ENCODE results near the gene LIMK2. TPM values are rescaled to one million over a fixed set of nuclear protein-coding genes. Genes with fewer than 3 reads are reported as not detected.
A peak's percentile ranks its signal among the peaks of the same experiment; 100 is the strongest.
"Not testable (repeated sequence)": the region's sequence is repeated elsewhere in the genome, so short reads cannot be mapped to it uniquely, and the experiment has no call there.

LIMK2 gene
- total RNA-seq, 1 experiment from 2014 or later, result 24.2 TPM

- Histone ChIP-seq H3K27me3 (ENCODE audit: control insufficient read depth, insufficient read depth, low read length) (no peaks in the 10 kb centered on the region), H3K36me3 (replicated peaks; ENCODE audit: control insufficient read depth, insufficient read depth, low read length) (no peaks in the 10 kb centered on the region; the same call in 1 of the 2 replicates), H3K4me3 (ENCODE audit: insufficient read depth, low read depth, low read length) (no peak overlapping the region)
- peak; percentile 64 for DNase-seq
Observed at GRCh38 chr22:31244046-31244942, 32.2 kb downstream of the LIMK2 start.

GRCh38 chr22:31244943-31245451 lies 32.9 kb downstream of the LIMK2 start:
- H3K4me3 ChIP-seq (ENCODE audit: insufficient read depth, low read depth, low read length), result no peak overlapping the region
- H3K27me3 ChIP-seq (ENCODE audit: control insufficient read depth, insufficient read depth, low read length), result no peaks in the 10 kb centered on the region
- no peaks in the 10 kb centered on the region; the same call in 1 of the 2 replicates for H3K36me3 ChIP-seq (replicated peaks; ENCODE audit: control insufficient read depth, insufficient read depth, low read length)
- DNase-seq, result no peak

- not testable (repeated sequence) for H3K4me3 ChIP-seq (ENCODE audit: insufficient read depth, low read depth, low read length); H3K36me3 ChIP-seq (replicated peaks; ENCODE audit: control insufficient read depth, insufficient read depth, low read length); H3K27me3 ChIP-seq (ENCODE audit: control insufficient read depth, insufficient read depth, low read length); DNase-seq
Observed at GRCh38 chr22:31245998-31246397, 33.9 kb downstream of the LIMK2 start.

- H3K4me3 ChIP-seq (ENCODE audit: insufficient read depth, low read depth, low read length), result no peak overlapping the region
- no peaks in the 10 kb centered on the region; the same call in none of the 2 replicates for H3K36me3 ChIP-seq (replicated peaks; ENCODE audit: control insufficient read depth, insufficient read depth, low read length)
- H3K27me3 ChIP-seq (ENCODE audit: control insufficient read depth, insufficient read depth, low read length), result no peaks in the 10 kb centered on the region
- no peak for DNase-seq
Observed at GRCh38 chr22:31246687-31247086, 34.6 kb downstream of the LIMK2 start.

GRCh38 chr22:31247726-31248125 lies 35.6 kb downstream of the LIMK2 start:
- DNase-seq, result peak; percentile 52
- Histone ChIP-seq H3K4me3 (ENCODE audit: insufficient read depth, low read depth, low read length) (no peak overlapping the region), H3K36me3 (replicated peaks; ENCODE audit: control insufficient read depth, insufficient read depth, low read length) (no peaks in the 10 kb centered on the region; the same call in none of the 2 replicates), H3K27me3 (ENCODE audit: control insufficient read depth, insufficient read depth, low read length) (no peaks in the 10 kb centered on the region)

GRCh38 chr22:31248138-31248745 lies 36.1 kb downstream of the LIMK2 start:
- no peaks in the 10 kb centered on the region for H3K27me3 ChIP-seq (ENCODE audit: control insufficient read depth, insufficient read depth, low read length)
- DNase-seq, result peak; percentile 87
- no peaks in the 10 kb centered on the region; the same call in none of the 2 replicates for H3K36me3 ChIP-seq (replicated peaks; ENCODE audit: control insufficient read depth, insufficient read depth, low read length)
- H3K4me3 ChIP-seq (ENCODE audit: insufficient read depth, low read depth, low read length), result no peak overlapping the region

- no peak for DNase-seq
- H3K4me3 ChIP-seq (ENCODE audit: insufficient read depth, low read depth, low read length), result no peak overlapping the region
- H3K27me3 ChIP-seq (ENCODE audit: control insufficient read depth, insufficient read depth, low read length), result no peaks in the 10 kb centered on the region
- no peaks in the 10 kb centered on the region; the same call in none of the 2 replicates for H3K36me3 ChIP-seq (replicated peaks; ENCODE audit: control insufficient read depth, insufficient read depth, low read length)
Observed at GRCh38 chr22:31248965-31249958, 37.2 kb downstream of the LIMK2 start.

- DNase-seq, result no peak
- Histone ChIP-seq H3K36me3 (replicated peaks; ENCODE audit: control insufficient read depth, insufficient read depth, low read length) (no peaks in the 10 kb centered on the region; the same call in none of the 2 replicates), H3K27me3 (ENCODE audit: control insufficient read depth, insufficient read depth, low read length) (no peaks in the 10 kb centered on the region), H3K4me3 (ENCODE audit: insufficient read depth, low read depth, low read length) (no peak overlapping the region)
Observed at GRCh38 chr22:31250740-31251600, 38.9 kb downstream of the LIMK2 start.

GRCh38 chr22:31253949-31254348 lies 41.9 kb downstream of the LIMK2 start:
- Histone ChIP-seq H3K36me3 (replicated peaks; ENCODE audit: control insufficient read depth, insufficient read depth, low read length) (peaks cover 1% of the 10 kb centered on the region), H3K27me3 (ENCODE audit: control insufficient read depth, insufficient read depth, low read length) (no peaks in the 10 kb centered on the region), H3K4me3 (ENCODE audit: insufficient read depth, low read depth, low read length) (no peak overlapping the region)
- peak; percentile 45 for DNase-seq

GRCh38 chr22:31259798-31260473 lies 47.8 kb downstream of the LIMK2 start:
- Histone ChIP-seq H3K4me3 (ENCODE audit: insufficient read depth, low read depth, low read length) (no peak overlapping the region), H3K27me3 (ENCODE audit: control insufficient read depth, insufficient read depth, low read length) (no peaks in the 10 kb centered on the region), H3K36me3 (replicated peaks; ENCODE audit: control insufficient read depth, insufficient read depth, low read length) (peaks cover 10% of the 10 kb centered on the region)
- DNase-seq, result no peak

- H3K36me3 ChIP-seq (replicated peaks; ENCODE audit: control insufficient read depth, insufficient read depth, low read length), result peaks cover 10% of the 10 kb centered on the region
Observed at GRCh38 chr22:31260474-31260856, 48.4 kb downstream of the LIMK2 start.

GRCh38 chr22:31262312-31263133 lies 50.4 kb downstream of the LIMK2 start:
- Histone ChIP-seq H3K4me3 (ENCODE audit: insufficient read depth, low read depth, low read length) (no peak overlapping the region), H3K27me3 (ENCODE audit: control insufficient read depth, insufficient read depth, low read length) (no peaks in the 10 kb centered on the region), H3K36me3 (replicated peaks; ENCODE audit: control insufficient read depth, insufficient read depth, low read length) (peaks cover 11% of the 10 kb centered on the region)
- no peak for DNase-seq

More at GRCh38 chr22:31260474-31260856, 48.4 kb downstream of the LIMK2 start:
- Histone ChIP-seq H3K27me3 (ENCODE audit: control insufficient read depth, insufficient read depth, low read length) (no peaks in the 10 kb centered on the region), H3K4me3 (ENCODE audit: insufficient read depth, low read depth, low read length) (no peak overlapping the region)
- DNase-seq, result no peak
